Neutrophil (primary cell): Measurements from ENCODE around the gene FITM1.

Source experiments
- H3K27ac ChIP-seq: fragments of 200-600 bp; sonication (generic); 2 replicates; pipeline ENCODE4 v1.5.1; 2016; ENCODE audit warnings: mild to moderate bottlenecking, moderate library complexity
- H3K27me3 ChIP-seq: fragments of 200-600 bp; sonication (generic); 2 replicates; pipeline ENCODE4 v1.6.0; 2016; ENCODE audit warnings: mild to moderate bottlenecking
- H3K36me3 ChIP-seq: fragments of 200-600 bp; sonication (generic); 2 replicates; pipeline ENCODE4 v1.5.1; 2017
- H3K4me1 ChIP-seq, 2 experiments: fragments of 200-600 bp in 1 of 2; sonication (generic) in 1 of 2; 1 replicate in 1 of 2; 2 replicates in 1 of 2; pipeline versions ENCODE4 v1.5.1 to v1.6.1; 2013 to 2016; ENCODE audit warnings: low read depth in 1 of 2, low read length in 1 of 2, mild to moderate bottlenecking in 1 of 2, moderate library complexity in 1 of 2; ENCODE audit not compliant: control insufficient read depth in 1 of 2, insufficient read depth in 1 of 2
- H3K4me3 ChIP-seq, 2 experiments: fragments of 200-600 bp in 1 of 2; sonication (generic) in 1 of 2; 1 replicate in 1 of 2; 2 replicates in 1 of 2; pipeline ENCODE4 v1.5.1; 2013 to 2016; ENCODE audit warnings: low read depth in 1 of 2, low read length in 1 of 2, mild to moderate bottlenecking in 1 of 2, moderate library complexity in 1 of 2
- H3K9me3 ChIP-seq: fragments of 200-600 bp; sonication (generic); 2 replicates; pipeline ENCODE4 v1.5.1; 2016
- TF ChIP-seq, protein P1 (sequence below): fragments of 200-600 bp; sonication (generic); IDR thresholded peaks from 2 replicates; pipeline ENCODE4 v1.5.1; 2016; ENCODE audit warnings: antibody characterized with exemption

The FITM1 gene

GRCh38 chr14:24145690-24146452 is 15.4 kb downstream of the FITM1 start:
- H3K4me3 ChIP-seq: peak overlapping the region; percentile 90 to 99
- H3K4me1 ChIP-seq: peaks cover 46% of the 10 kb centered on the region in 2 experiments
- H3K36me3 ChIP-seq: peaks cover 24% of the 10 kb centered on the region
- H3K9me3 ChIP-seq: no peaks in the 10 kb centered on the region
- TF ChIP-seq, protein P1, sequence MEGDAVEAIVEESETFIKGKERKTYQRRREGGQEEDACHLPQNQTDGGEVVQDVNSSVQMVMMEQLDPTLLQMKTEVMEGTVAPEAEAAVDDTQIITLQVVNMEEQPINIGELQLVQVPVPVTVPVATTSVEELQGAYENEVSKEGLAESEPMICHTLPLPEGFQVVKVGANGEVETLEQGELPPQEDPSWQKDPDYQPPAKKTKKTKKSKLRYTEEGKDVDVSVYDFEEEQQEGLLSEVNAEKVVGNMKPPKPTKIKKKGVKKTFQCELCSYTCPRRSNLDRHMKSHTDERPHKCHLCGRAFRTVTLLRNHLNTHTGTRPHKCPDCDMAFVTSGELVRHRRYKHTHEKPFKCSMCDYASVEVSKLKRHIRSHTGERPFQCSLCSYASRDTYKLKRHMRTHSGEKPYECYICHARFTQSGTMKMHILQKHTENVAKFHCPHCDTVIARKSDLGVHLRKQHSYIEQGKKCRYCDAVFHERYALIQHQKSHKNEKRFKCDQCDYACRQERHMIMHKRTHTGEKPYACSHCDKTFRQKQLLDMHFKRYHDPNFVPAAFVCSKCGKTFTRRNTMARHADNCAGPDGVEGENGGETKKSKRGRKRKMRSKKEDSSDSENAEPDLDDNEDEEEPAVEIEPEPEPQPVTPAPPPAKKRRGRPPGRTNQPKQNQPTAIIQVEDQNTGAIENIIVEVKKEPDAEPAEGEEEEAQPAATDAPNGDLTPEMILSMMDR: no peak
- peak overlapping the region; percentile 97 for H3K27ac ChIP-seq
- no peaks in the 10 kb centered on the region for H3K27me3 ChIP-seq

- Histone ChIP-seq H3K9me3 (no peaks in the 10 kb centered on the region), H3K4me3 (peak within 1 kb of the TSS; percentile 90 to 99), H3K36me3 (peaks cover 31% of the 10 kb centered on the region), H3K27me3 (no peaks in the 10 kb centered on the region), H3K4me1 (peaks cover 41 to 43% of the 10 kb centered on the region in 2 experiments), H3K27ac (peak within 1 kb of the TSS; percentile 97)
- TF ChIP-seq, protein P1: no peak
Measured at GRCh38 chr14:24146453-24146977, 16.1 kb downstream of the FITM1 start, which contains the start of gene PSME2. Gene PSME2, minus strand, starts transcription at chr14:24146610. Its CDS starts 29 bp downstream, at chr14:24146581.

- Histone ChIP-seq H3K4me1 (peaks cover 35 to 37% of the 10 kb centered on the region in 2 experiments), H3K9me3 (no peaks in the 10 kb centered on the region), H3K27ac (peak within 1 kb of the TSS; percentile 97), H3K36me3 (peaks cover 37% of the 10 kb centered on the region), H3K27me3 (no peaks in the 10 kb centered on the region), H3K4me3 (peak within 1 kb of the TSS; percentile 90 to 99)
- TF ChIP-seq, protein P1: no peak
Measured at GRCh38 chr14:24146978-24147760, 16.7 kb downstream of the FITM1 start, which contains the start of gene RNF31. Gene RNF31, plus strand, starts transcription at chr14:24147498. Its CDS starts 201 bp downstream, at chr14:24147699.

DNA sequence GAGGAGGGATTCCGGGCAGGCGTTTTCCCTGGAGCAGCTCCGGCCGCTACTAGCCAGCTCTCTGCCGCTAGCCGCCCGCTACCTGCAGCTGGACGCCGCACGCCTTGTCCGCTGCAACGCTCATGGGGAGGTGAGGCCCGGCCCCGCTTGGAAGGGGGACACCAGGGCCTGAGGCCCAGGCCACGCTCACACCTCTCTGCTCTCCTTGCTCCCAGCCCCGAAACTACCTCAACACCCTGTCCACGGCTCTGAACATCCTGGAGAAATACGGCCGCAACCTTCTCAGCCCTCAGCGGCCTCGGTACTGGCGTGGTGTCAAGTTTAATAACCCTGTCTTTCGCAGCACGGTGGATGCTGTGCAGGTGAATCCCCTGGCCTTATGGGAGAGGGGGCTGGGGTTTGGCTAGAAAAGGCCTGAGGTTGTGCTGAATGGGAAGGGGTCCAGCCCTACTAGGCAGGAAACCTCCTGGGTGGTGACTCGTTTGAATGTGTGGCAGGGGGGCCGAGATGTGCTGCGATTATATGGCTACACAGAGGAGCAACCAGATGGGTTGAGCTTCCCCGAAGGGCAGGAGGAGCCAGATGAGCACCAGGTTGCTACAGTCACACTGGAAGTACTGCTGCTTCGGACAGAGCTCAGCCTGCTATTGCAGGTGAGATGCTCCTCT is 17.4 kb downstream of the FITM1 start:
- H3K36me3 ChIP-seq: peaks cover 45% of the 10 kb centered on the region
- TF ChIP-seq, protein P1: no peak

More for the DNA sequence above, 17.4 kb downstream of the FITM1 start:
- Histone ChIP-seq H3K4me3 (peak overlapping the region; percentile 90 to 99), H3K27ac (peak overlapping the region; percentile 97), H3K27me3 (no peaks in the 10 kb centered on the region), H3K4me1 (peaks cover 33 to 35% of the 10 kb centered on the region in 2 experiments), H3K9me3 (no peaks in the 10 kb centered on the region)
